Cerebellar nuclear complex (tissue), 1 donor: ENCODE measurements around the gene RFTN1.

Experiments used
- DNase-seq, 2 experiments: peaks; one replicate each; lab custom pipeline; 2025; lab: John Stamatoyannopoulos, UW

RFTN1 gene

DNA sequence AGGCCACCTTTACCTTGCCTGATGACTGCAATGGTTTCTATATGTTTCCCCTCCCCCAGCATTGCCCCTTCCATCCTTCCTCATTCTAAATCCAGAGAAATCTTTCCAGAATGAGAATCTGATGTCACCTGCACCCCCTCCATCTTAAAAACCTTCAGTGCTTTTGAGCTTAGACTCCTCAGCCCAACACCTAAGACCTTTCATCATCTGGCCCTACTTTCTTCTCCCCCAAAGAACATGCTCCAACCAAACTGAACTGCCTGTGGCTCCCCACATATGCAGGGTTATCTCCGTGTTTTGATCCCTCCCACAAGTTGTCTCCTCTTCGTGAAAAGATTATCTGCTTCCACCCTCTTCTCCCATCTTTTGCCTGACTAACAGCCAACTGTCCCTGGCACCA, 27.3 kb downstream of the RFTN1 start:
- DNase-seq, result no peak

GRCh38 chr3:16485395-16485992, 28.0 kb downstream of the RFTN1 start:
- no peak for DNase-seq

DNA sequence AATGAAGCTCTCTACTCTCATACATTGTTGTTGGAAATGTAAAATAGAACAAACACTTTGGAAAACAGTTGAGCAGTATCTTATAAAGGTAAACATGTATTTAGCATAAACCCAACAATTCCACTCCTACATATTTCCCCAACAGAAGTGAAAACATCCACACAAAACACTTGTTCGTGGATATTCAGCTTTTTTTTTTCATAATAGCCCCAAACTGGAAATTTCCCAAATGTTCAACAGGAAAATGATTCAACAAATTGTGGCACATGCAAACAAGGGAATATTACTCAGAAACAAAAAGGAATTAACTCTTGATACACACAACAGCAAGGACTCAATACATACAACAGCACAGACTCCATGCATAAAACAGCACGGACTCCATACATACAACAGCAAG, 28.5 kb downstream of the RFTN1 start:
- no peak for DNase-seq

DNA sequence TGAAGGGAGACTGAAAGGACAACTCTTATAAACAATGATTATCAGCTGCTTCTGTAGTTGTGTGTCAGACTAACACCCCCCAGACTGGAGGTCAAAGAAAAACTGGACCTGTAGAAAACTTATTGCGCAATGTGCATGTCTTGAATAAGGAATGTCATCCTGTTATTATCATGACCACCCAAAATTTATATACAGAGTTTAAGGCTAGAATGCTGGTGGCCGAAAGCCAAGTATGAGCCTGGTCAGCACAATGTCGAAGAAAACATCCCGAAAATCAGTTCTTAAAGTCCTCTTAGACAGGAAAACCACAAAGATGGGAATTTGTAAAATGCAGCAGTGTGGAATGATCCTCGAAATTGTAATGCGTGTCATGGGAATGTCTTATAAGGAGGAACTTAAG, 29.3 kb downstream of the RFTN1 start:
- DNase-seq, result no peak

- DNase-seq, result no peak
Observed at GRCh38 chr3:16482770-16483531, 30.5 kb downstream of the RFTN1 start.

DNA sequence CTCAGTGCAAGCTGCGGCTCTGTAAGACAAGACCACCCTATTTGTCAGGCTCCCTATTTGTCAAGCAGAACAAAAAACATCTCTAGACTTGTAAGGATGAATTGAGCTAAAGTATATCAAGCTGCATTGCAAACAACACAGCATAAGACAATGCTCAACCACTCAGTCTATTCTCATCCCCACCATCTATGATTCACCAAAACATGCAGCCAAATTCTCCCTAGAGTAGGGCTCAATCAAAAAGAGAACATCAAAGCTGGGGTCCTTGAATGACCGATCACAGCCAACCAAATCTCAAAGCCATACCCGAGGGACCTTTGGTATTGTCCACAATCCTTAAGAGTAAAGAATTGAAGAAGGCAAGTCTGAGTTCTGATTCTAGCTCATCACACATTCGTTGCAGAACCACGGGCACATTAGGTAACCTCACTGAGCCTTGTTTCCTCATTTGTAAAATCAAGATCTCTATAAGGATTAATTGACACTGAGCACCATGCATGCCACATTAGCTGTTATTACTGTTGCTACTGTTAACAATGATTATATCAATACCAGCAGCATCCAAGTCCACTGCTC, 31.2 kb downstream of the RFTN1 start:
- DNase-seq, result no peak

- no peak for DNase-seq
Observed at GRCh38 chr3:16481546-16481897, 32.0 kb downstream of the RFTN1 start.

DNA sequence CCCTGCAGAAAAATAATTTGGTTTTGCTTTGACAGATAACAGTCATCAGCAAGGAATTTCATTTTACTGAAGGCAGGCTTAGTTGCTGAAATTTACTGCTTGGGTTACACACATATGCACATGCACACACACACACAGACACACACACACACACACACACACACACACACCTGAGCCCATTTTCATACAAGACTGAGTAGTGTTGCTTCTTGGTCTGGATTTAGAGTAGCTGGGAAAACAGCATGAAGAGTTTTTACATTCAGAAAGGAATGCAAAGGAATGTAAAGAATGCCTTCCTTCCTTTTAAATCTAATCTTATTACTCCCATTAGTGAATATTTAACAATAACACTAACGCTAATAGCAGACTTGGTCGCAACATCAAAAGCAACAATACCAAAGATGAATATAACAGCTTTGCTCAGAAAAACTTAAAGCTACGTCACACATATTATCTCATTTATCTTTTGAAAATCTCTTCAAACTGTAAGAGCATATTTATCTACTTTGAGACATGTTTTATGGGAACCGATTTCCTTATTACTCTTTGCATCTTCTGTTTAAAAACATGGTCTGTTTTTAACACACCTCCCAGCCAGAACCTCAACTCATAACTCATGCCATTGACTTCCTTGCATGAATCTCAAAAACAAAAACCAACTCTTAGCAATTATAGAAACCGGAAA, 32.5 kb downstream of the RFTN1 start:
- DNase-seq, result no peak

DNA sequence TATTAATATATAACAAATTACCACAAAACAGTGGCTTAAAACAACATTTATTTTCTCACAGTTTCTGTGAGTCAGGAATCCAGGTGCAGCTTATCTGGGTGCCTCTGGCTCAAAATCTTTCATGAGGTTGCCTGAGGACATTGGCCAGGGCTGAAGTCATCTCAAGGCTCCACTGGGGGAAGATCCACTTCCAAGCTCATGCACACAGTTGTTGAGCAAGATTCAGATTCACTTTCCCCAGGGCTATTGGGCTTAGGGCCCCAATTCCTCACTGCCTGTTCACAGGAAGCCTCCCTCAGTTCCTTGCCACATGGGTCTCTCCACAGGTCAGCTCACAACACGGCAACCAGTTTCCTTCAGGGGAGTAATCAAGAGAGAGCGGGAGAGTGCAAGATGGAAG, 35.0 kb downstream of the RFTN1 start:
- no peak for DNase-seq

GRCh38 chr3:16477521-16477920, 36.0 kb downstream of the RFTN1 start:
- DNase-seq, result no peak

DNA sequence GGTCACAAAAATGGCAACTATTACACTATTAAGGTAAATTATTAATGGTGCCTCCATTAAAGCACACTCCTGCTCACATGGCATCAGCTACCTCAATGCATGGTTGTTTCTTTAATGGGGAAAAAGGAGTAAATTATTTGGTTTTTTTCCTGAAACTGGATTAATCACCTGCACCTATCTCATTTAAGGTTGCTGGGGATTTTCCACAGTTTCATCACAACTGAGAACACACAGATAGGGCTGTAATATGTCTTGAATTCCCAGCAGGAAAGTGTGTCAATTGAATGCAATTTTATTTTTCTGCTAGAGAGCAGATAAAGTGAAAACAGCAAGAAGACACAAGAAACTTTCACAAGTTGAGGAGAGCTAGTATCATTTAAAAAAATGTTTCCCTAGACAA, 36.4 kb downstream of the RFTN1 start:
- no peak for DNase-seq

- DNase-seq, result no peak
Observed at GRCh38 chr3:16476636-16477035, 36.9 kb downstream of the RFTN1 start.

DNA sequence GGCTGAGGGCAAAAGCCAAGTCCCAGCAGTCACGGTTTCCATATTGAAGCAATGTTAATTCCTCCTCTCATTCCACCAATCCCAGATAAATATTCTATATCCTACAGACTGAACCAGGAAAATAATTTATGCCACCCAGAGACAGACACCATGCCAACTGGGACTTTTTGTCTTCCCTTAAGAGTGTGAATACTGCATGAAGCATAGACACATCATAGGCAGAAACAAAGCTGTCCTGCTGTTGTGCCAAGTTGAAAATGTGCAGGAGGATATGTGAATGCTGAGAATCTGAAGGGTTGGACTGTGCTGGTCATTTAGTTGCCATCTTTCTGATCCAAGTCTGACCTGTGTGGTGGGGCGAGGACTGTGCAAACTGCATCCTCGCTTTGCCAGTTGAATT, 37.7 kb downstream of the RFTN1 start:
- no peak for DNase-seq

- no peak for DNase-seq
Observed at GRCh38 chr3:16474920-16475319, 38.6 kb downstream of the RFTN1 start.

- DNase-seq, result no peak
Observed at GRCh38 chr3:16474216-16474615, 39.3 kb downstream of the RFTN1 start.

GRCh38 chr3:16472593-16472992, 40.9 kb downstream of the RFTN1 start:
- no peak for DNase-seq

DNA sequence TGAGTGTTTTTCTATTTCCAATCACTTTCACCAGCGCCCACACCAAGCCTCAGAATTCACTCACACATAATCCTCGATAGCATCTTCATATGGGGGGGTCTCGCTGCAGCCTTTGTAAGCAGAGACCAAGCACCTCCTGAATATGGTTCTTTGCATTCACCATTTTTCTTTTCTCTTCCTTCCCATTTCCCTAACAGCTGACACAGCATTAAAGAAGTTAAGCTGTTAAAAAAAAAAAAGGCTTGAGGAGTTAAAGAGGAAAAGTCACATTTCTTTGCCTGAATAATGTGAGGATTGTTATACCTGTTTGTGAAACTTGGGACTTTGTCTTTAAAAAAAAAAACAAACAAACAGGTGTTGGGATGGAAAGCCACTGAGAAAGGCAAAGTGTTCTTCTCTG, 41.6 kb downstream of the RFTN1 start:
- no peak for DNase-seq

GRCh38 chr3:16470590-16470989, 42.9 kb downstream of the RFTN1 start:
- DNase-seq, result no peak

DNA sequence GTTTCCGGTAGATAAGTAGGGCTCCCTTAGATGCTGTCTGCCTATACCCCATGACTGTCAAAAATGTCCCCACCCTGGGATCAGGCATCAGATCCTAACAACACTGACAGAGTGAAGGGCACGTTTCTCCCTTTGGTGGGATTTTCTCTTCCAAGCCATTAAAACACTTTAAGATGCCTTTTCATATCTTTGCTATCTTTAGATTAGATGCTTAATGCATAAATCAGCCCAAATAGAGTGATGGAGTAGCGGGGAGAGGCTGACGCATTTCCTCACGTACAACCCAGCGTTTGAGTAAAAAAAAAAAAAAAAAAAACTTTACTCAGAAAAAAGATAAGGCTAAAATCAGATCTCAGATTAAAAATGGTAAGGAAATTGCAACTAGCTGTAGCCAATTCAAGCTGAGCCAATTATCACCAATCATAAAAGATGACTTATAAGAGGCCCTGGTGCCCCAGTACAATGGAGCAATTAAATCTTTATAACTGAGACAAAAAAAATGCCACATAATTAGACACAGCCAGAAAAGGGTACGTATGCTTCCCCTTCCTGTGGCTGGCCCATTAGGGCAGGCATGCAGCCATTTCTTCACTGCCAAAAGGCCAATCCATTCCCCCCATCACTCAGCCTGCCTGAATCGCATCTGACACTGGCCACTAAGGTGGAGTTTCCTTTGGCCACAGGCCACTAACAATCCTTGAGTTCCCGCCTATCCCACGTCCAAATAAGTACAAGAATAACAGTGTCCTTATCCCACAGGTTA, 45.0 kb downstream of the RFTN1 start:
- DNase-seq, result no peak

DNA sequence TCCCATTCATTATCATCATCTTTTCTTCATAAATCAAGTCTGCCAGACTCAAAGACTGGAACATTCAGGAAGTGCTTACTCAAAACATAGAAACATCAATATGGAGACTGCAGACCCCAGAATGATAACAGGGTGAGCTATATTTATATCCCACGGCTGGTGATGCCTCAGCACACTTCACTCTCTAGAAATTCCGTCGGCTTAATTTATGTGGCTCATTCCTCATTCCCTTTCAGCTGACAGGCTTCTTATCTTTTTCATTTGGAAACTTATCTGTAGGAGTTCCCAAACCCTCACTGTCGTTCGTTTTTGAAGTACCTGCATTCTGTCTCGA, 45.5 kb downstream of the RFTN1 start:
- DNase-seq, result no peak

DNA sequence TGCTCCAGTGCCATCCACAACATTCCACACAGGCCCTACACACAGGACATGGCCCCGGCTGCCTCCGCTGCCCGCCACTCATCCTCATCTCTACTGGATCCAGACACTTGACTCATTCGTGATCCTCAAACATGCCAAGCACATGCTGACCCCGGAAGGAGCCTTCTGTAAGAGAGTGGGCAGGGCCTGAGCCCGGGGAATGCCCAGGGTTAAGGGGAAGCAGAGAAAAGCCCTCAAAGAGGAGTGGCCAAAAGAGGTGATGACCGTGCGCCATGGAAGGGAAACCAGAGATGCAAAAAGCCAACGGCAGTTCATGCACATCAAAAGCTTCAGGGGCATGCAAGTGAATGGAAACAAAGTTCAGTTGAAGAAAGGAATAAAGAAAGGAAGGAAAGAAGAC, 46.1 kb downstream of the RFTN1 start:
- DNase-seq, result no peak

DNA sequence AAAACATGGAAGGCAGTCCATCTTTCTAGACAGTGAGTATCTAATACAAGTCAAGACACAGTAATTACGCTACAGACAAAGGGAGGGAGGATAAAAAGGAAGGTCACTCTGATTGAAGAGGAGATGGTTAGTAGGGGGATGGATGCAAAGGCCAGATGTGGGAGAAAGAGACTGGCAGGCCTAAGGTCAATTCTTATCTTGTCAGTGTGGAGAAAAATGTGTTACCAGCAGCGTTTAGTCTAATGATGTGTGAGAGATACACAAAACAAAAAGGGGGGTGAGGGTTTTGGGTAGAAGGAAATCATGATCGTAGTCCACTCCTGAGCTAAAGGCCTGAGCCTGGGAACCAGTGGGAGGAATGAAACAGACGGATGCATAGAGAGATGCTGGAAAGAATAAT, 46.7 kb downstream of the RFTN1 start:
- no peak for DNase-seq
